ENCODE measurements around the gene OVCA2. TPM values are rescaled to one million over a fixed set of nuclear protein-coding genes. Genes with fewer than 3 reads are reported as not detected.

OVCA2 gene
- total RNA-seq, 1 donor from 2014 or later: 27.8 TPM

GRCh38 chr17:2084036-2084765 lies 42.4 kb downstream of the OVCA2 start:
- Mint-ChIP-seq H3K9me3 (no peaks in the 10 kb centered on the region), H3K27ac (peak overlapping the region; percentile 82), H3K4me1 (ENCODE audit: unreplicated experiment) (peaks cover 56% of the 10 kb centered on the region), H3K36me3 (peaks cover 18% of the 10 kb centered on the region), H3K4me3 (peak overlapping the region; percentile 40), H3K27me3 (no peaks in the 10 kb centered on the region)
- TF ChIP-seq CTCF (conservative IDR thresholded peaks at IDR 0.05): no peak
- DNase-seq (ENCODE audit: extremely low spot score, unreplicated experiment): no peak

GRCh38 chr17:2084766-2085647 lies 43.2 kb downstream of the OVCA2 start:
- DNase-seq (ENCODE audit: extremely low spot score, unreplicated experiment): no peak
- H3K27me3 Mint-ChIP-seq: no peaks in the 10 kb centered on the region
- H3K4me3 Mint-ChIP-seq: peak overlapping the region; percentile 40
- peaks cover 15% of the 10 kb centered on the region for H3K36me3 Mint-ChIP-seq
- no peaks in the 10 kb centered on the region for H3K9me3 Mint-ChIP-seq
- H3K4me1 Mint-ChIP-seq (ENCODE audit: unreplicated experiment): peaks cover 62% of the 10 kb centered on the region
- peak overlapping the region; percentile 82 for H3K27ac Mint-ChIP-seq
- no peak for TF ChIP-seq CTCF (conservative IDR thresholded peaks at IDR 0.05)

GRCh38 chr17:2085648-2085949 lies 43.8 kb downstream of the OVCA2 start:
- Mint-ChIP-seq H3K9me3 (no peaks in the 10 kb centered on the region), H3K4me1 (ENCODE audit: unreplicated experiment) (peaks cover 67% of the 10 kb centered on the region), H3K27me3 (no peaks in the 10 kb centered on the region), H3K36me3 (peaks cover 15% of the 10 kb centered on the region), H3K4me3 (peak overlapping the region; percentile 31), H3K27ac (peak overlapping the region; percentile 82)
- TF ChIP-seq CTCF (conservative IDR thresholded peaks at IDR 0.05): no peak
- no peak for DNase-seq (ENCODE audit: extremely low spot score, unreplicated experiment)

- H3K4me3 Mint-ChIP-seq: no peak overlapping the region
- no peak for TF ChIP-seq CTCF (conservative IDR thresholded peaks at IDR 0.05)
- H3K36me3 Mint-ChIP-seq: peaks cover 15% of the 10 kb centered on the region
- DNase-seq (ENCODE audit: extremely low spot score, unreplicated experiment): no peak
- H3K27ac Mint-ChIP-seq: peak overlapping the region; percentile 82
- no peaks in the 10 kb centered on the region for H3K27me3 Mint-ChIP-seq
- H3K9me3 Mint-ChIP-seq: no peaks in the 10 kb centered on the region
- peaks cover 73% of the 10 kb centered on the region for H3K4me1 Mint-ChIP-seq (ENCODE audit: unreplicated experiment)
Measured at GRCh38 chr17:2086306-2086705, 44.5 kb downstream of the OVCA2 start.

GRCh38 chr17:2087597-2088211 lies 45.9 kb downstream of the OVCA2 start:
- H3K27ac Mint-ChIP-seq: no peak overlapping the region
- no peak for TF ChIP-seq CTCF (conservative IDR thresholded peaks at IDR 0.05)
- peaks cover 81% of the 10 kb centered on the region for H3K4me1 Mint-ChIP-seq (ENCODE audit: unreplicated experiment)
- H3K4me3 Mint-ChIP-seq: no peak overlapping the region
- peaks cover 13% of the 10 kb centered on the region for H3K36me3 Mint-ChIP-seq
- DNase-seq (ENCODE audit: extremely low spot score, unreplicated experiment): no peak
- no peaks in the 10 kb centered on the region for H3K9me3 Mint-ChIP-seq
- no peaks in the 10 kb centered on the region for H3K27me3 Mint-ChIP-seq
